Thyroid gland (tissue), 4 donors: ENCODE measurements around the gene ZNF407. TPM values are rescaled to one million over a fixed set of nuclear protein-coding genes. Genes with fewer than 3 reads are reported as not detected.

Experiments used
- DNase-seq, 2 donors: peaks; one replicate each; pipeline ENCODE4 v3.0.0-alpha.2; 2019
- H3K27ac ChIP-seq, 3 donors: fragments of 200-600 bp; sonication (generic); 1 replicate in 2 of 3; 2 replicates in 1 of 3; pipeline ENCODE4 v1.5.1; 2016 to 2019; ENCODE audit warnings: mild to moderate bottlenecking in 1 of 3, moderate library complexity in 1 of 3
- H3K27me3 ChIP-seq: fragments of 200-600 bp; sonication (generic); one replicate; pipeline ENCODE4 v1.5.1; 2019
- H3K36me3 ChIP-seq, 2 donors: fragments of 200-600 bp; sonication (generic); one replicate each; pipeline ENCODE4 v1.5.1; 2016 to 2019
- H3K4me1 ChIP-seq, 2 donors: fragments of 200-600 bp; sonication (generic); one replicate each; pipeline ENCODE4 v1.5.1; 2017 to 2019
- H3K4me3 ChIP-seq, 3 donors: fragments of 200-600 bp; sonication (generic); replicated peaks in 1 of 3; 1 replicate in 2 of 3; 2 replicates in 1 of 3; pipeline ENCODE4 v1.5.1; 2016; ENCODE audit warnings: mild to moderate bottlenecking in 1 of 3
- H3K9me3 ChIP-seq: fragments of 200-600 bp; sonication (generic); one replicate; pipeline ENCODE4 v1.5.1; 2017
- CTCF ChIP-seq, 6 experiments: fragments of 200-600 bp in 3 of 6; fragments of 450-650 bp in 3 of 6; sonication (generic) in 3 of 6; IDR thresholded peaks; one replicate each; pipeline ENCODE4 v1.5.1; 2016 to 2019; ENCODE audit warnings: antibody characterized with exemption in 6 of 6, mild to moderate bottlenecking in 2 of 6, inconsistent platforms in 1 of 6, moderate library complexity in 1 of 6
- POLR2A ChIP-seq, 2 donors: fragments of 450-650 bp; IDR thresholded peaks; one replicate each; pipeline ENCODE4 v1.6.1; 2017; ENCODE audit warnings: antibody characterized with exemption in 2 of 2, mild to moderate bottlenecking in 2 of 2, moderate library complexity in 1 of 2
- WGBS, 2 donors: methylation state at CpG; one replicate each; pipeline ENCODE4 v1.1.5; 2017; 5-methylcytosine and 5-hydroxymethylcytosine counted together
- intact Hi-C: fragments of 100-400 bp; cut with DNase I; formaldehyde crosslinking; loops from one replicate; pipeline ENCODE4 v1.15.1; 2023
- total RNA-seq, 4 donors: library from RNA; depleted of rRNA; stranded (reverse); fragments of >200 nt; gene quantifications; one replicate each; pipeline ENCODE4 v1.2.3, GENCODE V29; 2016

Gene ZNF407
- total RNA-seq, 4 donors from 2014 or later: 20.2 to 40.0 (median 26.4) TPM

- DNase-seq: no peak
- Histone ChIP-seq H3K9me3 (no peaks in the 10 kb centered on the region), H3K4me3 (no peak overlapping the region), H3K4me1 (no peaks in the 10 kb centered on the region), H3K36me3 (no peaks in the 10 kb centered on the region), H3K27me3 (no peaks in the 10 kb centered on the region), H3K27ac (no peak overlapping the region)
- no peak for TF ChIP-seq CTCF (IDR thresholded peaks at IDR 0.05)
- intact Hi-C loops: no loop called here
- WGBS, 2 donors: 89 to 93% methylated on average over 7 of the region's 7 CpGs
Observed at GRCh38 chr18:75033516-75033915, 435.8 kb downstream of the ZNF407 start.

- TF ChIP-seq POLR2A (IDR thresholded peaks at IDR 0.05): no peak
- no peak for TF ChIP-seq CTCF (IDR thresholded peaks at IDR 0.05)
- WGBS, 2 donors: 88 to 94% methylated on average over 3 of the region's 3 CpGs
- Histone ChIP-seq H3K4me3 (no peak overlapping the region), H3K4me1 (no peaks in the 10 kb centered on the region), H3K36me3 (no peaks in the 10 kb centered on the region), H3K27me3 (no peaks in the 10 kb centered on the region), H3K27ac (no peak overlapping the region), H3K9me3 (no peaks in the 10 kb centered on the region)
- intact Hi-C loops: no loop called here
- no peak for DNase-seq
Observed at GRCh38 chr18:75034937-75035336, 437.3 kb downstream of the ZNF407 start.

- Histone ChIP-seq H3K27ac (no peak overlapping the region), H3K4me1 (no peaks in the 10 kb centered on the region), H3K4me3 (no peak overlapping the region), H3K36me3 (no peaks in the 10 kb centered on the region), H3K9me3 (no peaks in the 10 kb centered on the region), H3K27me3 (no peaks in the 10 kb centered on the region)
- intact Hi-C loops: no loop called here
- no peak for DNase-seq
- 70 to 83% methylated on average over 3 of the region's 3 CpGs for WGBS, 2 donors
- TF ChIP-seq POLR2A (IDR thresholded peaks at IDR 0.05): no peak
- TF ChIP-seq CTCF (IDR thresholded peaks at IDR 0.05): no peak
Observed at GRCh38 chr18:75035928-75036327, 438.3 kb downstream of the ZNF407 start.

- Histone ChIP-seq H3K27me3 (no peaks in the 10 kb centered on the region), H3K9me3 (no peaks in the 10 kb centered on the region), H3K4me3 (no peak overlapping the region), H3K27ac (no peak overlapping the region), H3K36me3 (no peaks in the 10 kb centered on the region), H3K4me1 (no peaks in the 10 kb centered on the region)
- DNase-seq: no peak
- 81 to 87% methylated on average over 18 of the region's 18 CpGs for WGBS, 2 donors
- intact Hi-C loops: no loop called here
- TF ChIP-seq POLR2A (IDR thresholded peaks at IDR 0.05) (no peak), CTCF (IDR thresholded peaks at IDR 0.05) (no peak)
Observed at GRCh38 chr18:75036917-75037688, 439.4 kb downstream of the ZNF407 start.

- DNase-seq: no peak
- Histone ChIP-seq H3K4me1 (no peaks in the 10 kb centered on the region), H3K27me3 (no peaks in the 10 kb centered on the region), H3K9me3 (no peaks in the 10 kb centered on the region), H3K4me3 (no peak overlapping the region), H3K36me3 (no peaks in the 10 kb centered on the region), H3K27ac (no peak overlapping the region)
- intact Hi-C loops: no loop called here
- no peak for TF ChIP-seq CTCF (IDR thresholded peaks at IDR 0.05)
- TF ChIP-seq POLR2A (IDR thresholded peaks at IDR 0.05): no peak
- WGBS, 2 donors: 74 to 77% methylated on average over 3 of the region's 3 CpGs
Observed at GRCh38 chr18:75037689-75037955, 440.0 kb downstream of the ZNF407 start.
